Epithelial cell of esophagus (primary cell): ENCODE results near the gene SEMA6B.
A peak's percentile ranks its signal among the peaks of the same experiment; 100 is the strongest.

Experiments
- DNase-seq: peaks from one replicate; pipeline ENCODE4 v3.0.0; 2010; ENCODE audit warnings: low read depth
- H3K4me3 ChIP-seq: 2 replicates; pipeline ENCODE4 v1.5.1; 2011; ENCODE audit warnings: mild to moderate bottlenecking, low read length, control low read depth
- CTCF ChIP-seq: IDR thresholded peaks from 2 replicates; pipeline ENCODE4 v1.5.1; 2011; ENCODE audit warnings: low read depth, mild to moderate bottlenecking, low read length, control low read depth, inconsistent platforms; ENCODE audit not compliant: insufficient read depth; ENCODE audit errors: missing control alignments

SEMA6B gene

GRCh38 chr19:4537953-4538600 is 21.4 kb downstream of the SEMA6B start:
- DNase-seq, result no peak
- TF ChIP-seq CTCF, result no peak

GRCh38 chr19:4536798-4537197 is 22.7 kb downstream of the SEMA6B start:
- H3K4me3 ChIP-seq, result no peak overlapping the region
- DNase-seq, result no peak
- no peak for TF ChIP-seq CTCF

More at GRCh38 chr19:4537953-4538600, 21.4 kb downstream of the SEMA6B start:
- H3K4me3 ChIP-seq, result no peak overlapping the region

GRCh38 chr19:4534836-4535658 is 24.4 kb downstream of the SEMA6B start, which contains the start of gene PLIN5:
Gene PLIN5 (minus strand): TSS chr19:4535224. CDS start chr19:4534074, 1,150 bp downstream.
- TF ChIP-seq CTCF, result no peak
- no peak within 1 kb of the TSS for H3K4me3 ChIP-seq
- DNase-seq, result peak; percentile 42

GRCh38 chr19:4533835-4534424 is 25.6 kb downstream of the SEMA6B start:
- TF ChIP-seq CTCF, result no peak
- DNase-seq, result no peak
- no peak overlapping the region for H3K4me3 ChIP-seq

- no peak for TF ChIP-seq CTCF
- H3K4me3 ChIP-seq, result no peak overlapping the region
- DNase-seq, result no peak
Measured at GRCh38 chr19:4533334-4533733, 26.1 kb downstream of the SEMA6B start.

- H3K4me3 ChIP-seq, result no peak overlapping the region
- no peak for TF ChIP-seq CTCF
- DNase-seq, result no peak
Measured at GRCh38 chr19:4531562-4532165, 27.8 kb downstream of the SEMA6B start.
